GM13976 (cell line): ENCODE data around the gene HSPA1B.
"Not testable (repeated sequence)": the region's sequence is repeated elsewhere in the genome, so short reads cannot be mapped to it uniquely, and the experiment has no call there.

Experiments
- DNase-seq: peaks from one replicate; pipeline ENCODE4 v3.0.0; 2012; ENCODE audit warnings: low spot score
- CTCF ChIP-seq: IDR thresholded peaks from 2 replicates; pipeline ENCODE4 v1.5.1; 2012; ENCODE audit warnings: borderline replicate concordance, mild to moderate bottlenecking; ENCODE audit not compliant: insufficient read depth; ENCODE audit errors: extremely low read depth, missing control alignments, control extremely low read depth
- in situ Hi-C: fragments of 300-500 bp; cut with MboI; formaldehyde crosslinking; loops from one replicate; pipeline ENCODE4 v1.12.0; 2022; ENCODE audit warnings: low sequenced_read_pairs, mixed read lengths, inconsistent platforms; ENCODE audit not compliant: unreplicated experiment

The HSPA1B gene

GRCh38 chr6:31838968-31839367, 11.4 kb downstream of the HSPA1B start:
- no peak for DNase-seq
- TF ChIP-seq CTCF, result no peak
- in situ Hi-C loops, result no loop called here

GRCh38 chr6:31839779-31840126, 12.2 kb downstream of the HSPA1B start:
- in situ Hi-C loops, DNase-seq: not testable (repeated sequence)

GRCh38 chr6:31842053-31842452, 14.5 kb downstream of the HSPA1B start:
- DNase-seq, result no peak
- TF ChIP-seq CTCF, result no peak
- in situ Hi-C loops, result no loop called here

GRCh38 chr6:31844507-31844906, 17.0 kb downstream of the HSPA1B start:
- DNase-seq, result no peak
- in situ Hi-C loops, result no loop called here
- no peak for TF ChIP-seq CTCF

- DNase-seq, result no peak
- in situ Hi-C loops, result no loop called here
- TF ChIP-seq CTCF, result no peak
These were observed 19.9 kb downstream of the HSPA1B start for GRCh38 chr6:31847276-31847978.

- in situ Hi-C loops, result no loop called here
- no peak for TF ChIP-seq CTCF
- DNase-seq, result no peak
These were observed 23.4 kb downstream of the HSPA1B start for GRCh38 chr6:31850765-31851484.

GRCh38 chr6:31851485-31851832, 23.9 kb downstream of the HSPA1B start:
- DNase-seq, result no peak
- in situ Hi-C loops, result no loop called here
- TF ChIP-seq CTCF, result no peak

GRCh38 chr6:31851980-31852718, 24.6 kb downstream of the HSPA1B start:
- DNase-seq, in situ Hi-C loops: not testable (repeated sequence)

GRCh38 chr6:31857774-31858173, 30.2 kb downstream of the HSPA1B start:
- in situ Hi-C loops, result not testable (repeated sequence)

More at GRCh38 chr6:31857774-31858173, 30.2 kb downstream of the HSPA1B start:
- not testable (repeated sequence) for DNase-seq
